NB4 (cell line): ENCODE data around the gene CLEC10A.
A peak's percentile ranks its signal among the peaks of the same experiment; 100 is the strongest.
"Not testable (repeated sequence)": the region's sequence is repeated elsewhere in the genome, so short reads cannot be mapped to it uniquely, and the experiment has no call there.

Experiments
- DNase-seq: peaks from one replicate; pipeline ENCODE4 v3.0.0; 2010; ENCODE audit warnings: low read depth
- H3K4me3 ChIP-seq: one replicate; pipeline ENCODE4 v1.5.1; 2011; ENCODE audit warnings: mild to moderate bottlenecking, low read depth, low read length, moderate library complexity
- MYC ChIP-seq: IDR thresholded peaks from 2 replicates; pipeline ENCODE4 v1.6.1; 2011; ENCODE audit warnings: low read depth, low read length
- POLR2A ChIP-seq: IDR thresholded peaks from 2 replicates; pipeline ENCODE4 v1.6.1; 2011; ENCODE audit warnings: mild to moderate bottlenecking; ENCODE audit not compliant: insufficient read length; ENCODE audit errors: extremely low read depth
- TF ChIP-seq, protein P1 (sequence below): IDR thresholded peaks from one replicate; pipeline ENCODE4 v1.5.1; 2012; ENCODE audit warnings: low read depth, low read length
- TF ChIP-seq, protein P2 (sequence below): IDR thresholded peaks from 2 replicates; pipeline ENCODE4 v1.6.1; 2011; ENCODE audit warnings: low read depth, low read length

CLEC10A gene, protein sequence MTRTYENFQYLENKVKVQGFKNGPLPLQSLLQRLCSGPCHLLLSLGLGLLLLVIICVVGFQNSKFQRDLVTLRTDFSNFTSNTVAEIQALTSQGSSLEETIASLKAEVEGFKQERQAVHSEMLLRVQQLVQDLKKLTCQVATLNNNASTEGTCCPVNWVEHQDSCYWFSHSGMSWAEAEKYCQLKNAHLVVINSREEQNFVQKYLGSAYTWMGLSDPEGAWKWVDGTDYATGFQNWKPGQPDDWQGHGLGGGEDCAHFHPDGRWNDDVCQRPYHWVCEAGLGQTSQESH

DNA sequence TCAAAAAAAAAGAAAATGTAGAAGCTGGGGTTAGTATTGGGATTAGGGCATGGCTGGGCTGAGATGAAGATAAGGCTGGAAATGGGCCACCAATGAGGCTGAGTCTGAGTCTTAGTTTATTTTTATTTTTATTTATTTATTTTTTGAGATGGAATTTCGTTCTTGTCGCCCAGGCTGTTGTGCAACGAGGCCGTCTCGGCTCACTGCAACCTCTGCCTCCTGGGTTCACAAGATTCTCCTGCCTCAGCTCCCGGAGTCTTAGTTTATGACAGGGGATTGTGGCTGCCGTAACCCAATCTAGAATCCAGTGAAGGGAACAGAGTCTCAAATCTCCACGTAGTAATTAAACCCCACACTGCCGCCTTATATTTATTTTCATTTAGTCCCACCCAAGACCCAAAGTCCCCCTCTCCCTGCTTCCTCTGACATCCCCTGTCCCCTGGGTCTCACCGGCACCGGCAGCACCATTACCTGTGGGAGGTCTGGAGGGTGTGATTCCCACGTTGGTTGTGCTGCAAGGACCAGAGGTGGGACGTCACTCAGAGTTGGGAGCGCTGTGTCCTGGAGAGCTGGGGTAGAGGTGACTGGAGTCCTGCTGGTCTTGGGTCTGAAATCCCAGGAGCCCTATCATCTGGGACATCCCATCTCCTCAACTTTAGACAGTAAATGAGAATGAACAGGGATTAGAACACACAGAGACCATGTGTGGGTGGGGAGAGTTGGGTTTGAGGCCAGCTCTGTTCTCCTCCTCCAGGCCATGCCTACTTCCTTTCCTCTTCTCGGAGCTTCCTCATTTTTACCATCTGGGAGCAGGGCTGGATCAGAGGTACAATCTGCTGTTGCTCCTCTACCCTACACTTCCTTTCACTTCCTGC, at the start of gene CLEC10A:
TSS of gene CLEC10A (minus strand) at position 671 of the 875 bp plus-strand sequence. CDS start 1,439 bp downstream, outside the sequence.
- no peak for TF ChIP-seq MYC
- TF ChIP-seq, protein P1, sequence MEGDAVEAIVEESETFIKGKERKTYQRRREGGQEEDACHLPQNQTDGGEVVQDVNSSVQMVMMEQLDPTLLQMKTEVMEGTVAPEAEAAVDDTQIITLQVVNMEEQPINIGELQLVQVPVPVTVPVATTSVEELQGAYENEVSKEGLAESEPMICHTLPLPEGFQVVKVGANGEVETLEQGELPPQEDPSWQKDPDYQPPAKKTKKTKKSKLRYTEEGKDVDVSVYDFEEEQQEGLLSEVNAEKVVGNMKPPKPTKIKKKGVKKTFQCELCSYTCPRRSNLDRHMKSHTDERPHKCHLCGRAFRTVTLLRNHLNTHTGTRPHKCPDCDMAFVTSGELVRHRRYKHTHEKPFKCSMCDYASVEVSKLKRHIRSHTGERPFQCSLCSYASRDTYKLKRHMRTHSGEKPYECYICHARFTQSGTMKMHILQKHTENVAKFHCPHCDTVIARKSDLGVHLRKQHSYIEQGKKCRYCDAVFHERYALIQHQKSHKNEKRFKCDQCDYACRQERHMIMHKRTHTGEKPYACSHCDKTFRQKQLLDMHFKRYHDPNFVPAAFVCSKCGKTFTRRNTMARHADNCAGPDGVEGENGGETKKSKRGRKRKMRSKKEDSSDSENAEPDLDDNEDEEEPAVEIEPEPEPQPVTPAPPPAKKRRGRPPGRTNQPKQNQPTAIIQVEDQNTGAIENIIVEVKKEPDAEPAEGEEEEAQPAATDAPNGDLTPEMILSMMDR: no peak
- TF ChIP-seq, protein P2, sequence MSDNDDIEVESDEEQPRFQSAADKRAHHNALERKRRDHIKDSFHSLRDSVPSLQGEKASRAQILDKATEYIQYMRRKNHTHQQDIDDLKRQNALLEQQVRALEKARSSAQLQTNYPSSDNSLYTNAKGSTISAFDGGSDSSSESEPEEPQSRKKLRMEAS: no peak
- no peak for TF ChIP-seq POLR2A
- DNase-seq: peak; percentile 68
- H3K4me3 ChIP-seq: no peak within 1 kb of the TSS

DNA sequence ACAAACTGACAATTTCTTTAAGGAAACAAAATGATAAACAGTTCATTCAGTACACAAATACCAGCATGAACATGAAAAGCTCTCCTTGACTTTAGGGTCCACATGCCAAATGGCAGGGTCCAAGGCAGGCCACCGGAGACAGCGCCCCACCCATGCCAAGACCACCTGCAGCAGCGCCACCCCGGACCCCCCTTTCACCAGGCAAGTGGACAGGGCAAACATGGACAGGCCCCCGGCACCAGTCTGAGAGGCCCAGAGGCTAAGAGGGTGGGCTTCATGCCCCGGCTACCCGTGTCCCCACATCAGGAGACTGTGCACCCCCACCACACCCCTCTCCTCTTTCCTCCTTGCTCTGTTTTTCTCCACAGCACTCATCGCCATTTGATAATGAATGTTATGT, 49.3 kb upstream of the CLEC10A start:
- TF ChIP-seq POLR2A (no peak), MYC (no peak)
- TF ChIP-seq, protein P1: no peak
- TF ChIP-seq, protein P2: no peak
- H3K4me3 ChIP-seq: no peak overlapping the region
- no peak for DNase-seq

DNA sequence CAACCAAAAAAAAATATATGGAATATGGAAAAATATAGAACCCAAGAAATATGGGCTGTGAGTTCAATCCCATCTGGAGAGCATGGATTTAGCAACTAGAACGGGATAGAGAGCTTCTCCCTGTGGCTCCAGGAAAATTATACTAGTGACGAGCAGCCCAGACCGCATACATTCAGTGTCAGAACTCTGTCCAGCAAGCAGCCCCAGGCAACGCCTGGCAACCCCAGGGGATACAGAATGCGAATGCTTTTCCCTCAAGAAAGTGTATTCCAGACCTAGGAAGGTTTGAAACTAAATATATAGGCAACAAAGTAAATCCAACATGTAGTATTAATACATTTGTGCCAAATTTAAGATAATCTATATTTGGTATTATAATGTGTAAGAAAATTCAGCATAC, 48.1 kb upstream of the CLEC10A start:
- DNase-seq: no peak
- TF ChIP-seq, protein P2: no peak
- TF ChIP-seq, protein P1: no peak
- TF ChIP-seq POLR2A (no peak), MYC (no peak)
- H3K4me3 ChIP-seq: no peak overlapping the region

DNA sequence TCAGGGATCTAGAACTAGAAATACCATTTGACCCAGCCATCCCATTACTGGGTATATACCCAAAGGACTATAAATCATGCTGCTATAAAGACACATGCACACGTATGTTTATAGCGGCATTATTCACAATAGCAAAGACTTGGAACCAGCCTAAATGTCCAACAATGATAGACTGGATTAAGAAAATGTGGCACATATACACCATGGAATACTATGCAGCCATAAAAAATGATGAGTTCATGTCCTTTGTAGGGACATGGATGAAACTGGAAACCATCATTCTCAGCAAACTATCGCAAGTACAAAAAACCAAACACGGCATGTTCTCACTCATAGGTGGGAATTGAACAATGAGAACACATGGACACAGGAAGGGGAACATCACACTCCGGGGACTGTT, 47.5 kb upstream of the CLEC10A start:
- H3K4me3 ChIP-seq, DNase-seq: not testable (repeated sequence)

DNA sequence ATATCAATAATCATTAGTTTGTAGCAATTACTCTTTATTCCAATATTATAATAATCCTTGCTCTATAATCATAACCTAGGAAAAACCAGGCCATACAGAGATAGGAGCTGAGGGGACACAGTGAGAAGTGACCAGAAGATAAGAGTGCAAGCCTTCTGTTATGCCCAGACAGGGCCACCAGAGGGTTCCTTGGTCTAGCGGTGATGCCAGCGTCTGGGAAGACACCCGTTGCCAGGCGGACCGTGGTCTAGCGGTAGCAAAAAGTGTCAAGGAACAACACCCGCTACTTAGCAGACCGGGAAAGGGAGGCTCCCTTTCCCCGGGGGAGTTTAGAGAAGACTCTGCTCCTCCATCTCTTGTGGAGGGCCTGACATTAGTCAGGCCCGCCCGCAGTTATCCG, 46.3 kb upstream of the CLEC10A start:
- not testable (repeated sequence) for DNase-seq, H3K4me3 ChIP-seq

DNA sequence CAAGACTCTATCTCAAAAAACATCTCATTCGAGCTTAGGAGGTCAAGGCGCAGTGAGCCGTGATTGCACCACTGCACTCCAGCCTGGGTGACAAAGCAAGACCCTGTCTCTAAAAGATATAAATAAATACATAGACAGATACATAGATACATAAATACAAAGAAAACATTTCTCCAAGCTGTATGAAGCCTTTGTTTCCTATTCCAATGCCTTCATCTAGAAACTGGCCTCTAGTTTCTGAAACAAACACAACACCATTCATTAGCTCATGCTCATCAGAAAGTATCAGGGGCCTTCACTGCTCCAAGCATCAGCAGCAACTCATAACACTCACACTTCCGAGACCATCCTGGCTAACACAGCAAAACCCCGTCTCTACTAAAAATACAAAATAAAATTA, 44.9 kb upstream of the CLEC10A start:
- DNase-seq: no peak
- H3K4me3 ChIP-seq: no peak overlapping the region
- TF ChIP-seq POLR2A: no peak

DNA sequence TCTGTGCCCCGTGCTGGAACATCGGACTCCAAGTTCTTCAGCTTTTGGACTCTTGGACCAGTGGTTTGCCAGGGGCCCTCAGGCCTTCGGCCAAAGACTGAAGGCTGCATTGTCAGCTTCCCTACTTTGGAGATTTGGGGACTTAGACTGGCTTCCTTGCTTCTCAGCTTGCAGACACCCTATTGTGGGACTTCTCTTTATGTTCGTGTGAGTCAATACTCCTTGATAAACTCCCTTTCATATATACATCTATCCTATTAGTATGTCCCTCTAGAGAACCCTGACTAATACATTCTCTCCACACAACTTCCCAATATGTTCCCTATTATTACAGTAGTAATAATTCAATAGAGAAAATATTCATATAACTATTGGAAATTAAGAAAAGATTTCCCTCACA, 43.8 kb upstream of the CLEC10A start:
- TF ChIP-seq MYC: no peak
- TF ChIP-seq, protein P1: no peak
- TF ChIP-seq, protein P2: no peak
- no peak for TF ChIP-seq POLR2A
- DNase-seq: no peak
- H3K4me3 ChIP-seq: no peak overlapping the region
